GM12801 (cell line): ENCODE results near the gene PDGFB.

Source experiments
- CTCF ChIP-seq: IDR thresholded peaks from one replicate; pipeline ENCODE4 v1.5.1; 2011; ENCODE audit warnings: control low read depth; ENCODE audit not compliant: insufficient read length; ENCODE audit errors: extremely low read depth

Gene PDGFB

DNA sequence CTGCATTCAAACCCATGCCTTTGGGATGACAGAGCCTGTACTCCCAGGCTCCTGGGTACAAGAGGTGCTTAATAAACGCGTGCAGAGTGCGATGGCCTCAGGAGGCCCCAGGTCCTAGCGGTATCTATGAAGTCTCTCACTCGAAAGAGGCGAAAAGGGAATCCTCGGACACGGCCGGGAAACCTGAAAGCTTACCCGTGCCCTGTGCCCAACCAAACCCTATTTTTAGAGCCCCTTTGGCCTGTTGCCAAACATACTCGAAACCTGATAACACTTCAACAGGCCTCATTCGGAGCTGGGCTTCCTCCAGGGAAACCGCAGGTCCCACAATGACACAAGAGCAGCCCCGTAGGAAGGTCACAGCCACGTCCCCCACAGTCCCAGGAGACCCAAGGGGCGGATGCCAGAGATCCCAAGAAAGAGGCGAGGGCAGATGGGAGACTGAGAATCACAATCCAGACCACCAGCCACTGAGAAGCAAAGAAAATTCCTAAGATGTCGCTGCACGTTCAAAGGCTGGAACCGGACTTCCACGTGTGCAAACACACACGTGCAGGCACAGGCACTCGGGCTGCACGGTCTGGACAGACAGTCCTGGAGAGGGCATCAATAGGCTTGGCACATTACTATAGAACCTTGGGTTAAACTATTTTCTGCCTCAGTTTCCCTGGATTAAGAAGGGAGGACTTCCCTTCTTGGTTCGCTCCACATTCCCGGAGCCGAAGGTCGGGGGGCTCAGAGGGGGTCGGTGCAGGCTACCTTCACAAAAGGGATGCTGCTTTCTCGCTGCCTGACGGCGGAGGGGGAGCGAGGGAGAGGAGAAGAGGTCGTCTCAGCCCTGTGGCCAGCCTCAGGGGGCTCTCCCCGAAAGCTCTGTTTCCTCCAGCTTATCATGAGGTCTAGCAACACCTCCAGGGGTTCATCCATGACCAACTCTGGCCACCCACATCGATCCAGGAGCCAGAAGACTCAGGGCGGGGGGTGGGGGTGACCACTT is 8.2 kb downstream of the PDGFB start:
- no peak for TF ChIP-seq CTCF

GRCh38 chr22:39234867-39235687 is 9.7 kb downstream of the PDGFB start:
- TF ChIP-seq CTCF, result no peak

DNA sequence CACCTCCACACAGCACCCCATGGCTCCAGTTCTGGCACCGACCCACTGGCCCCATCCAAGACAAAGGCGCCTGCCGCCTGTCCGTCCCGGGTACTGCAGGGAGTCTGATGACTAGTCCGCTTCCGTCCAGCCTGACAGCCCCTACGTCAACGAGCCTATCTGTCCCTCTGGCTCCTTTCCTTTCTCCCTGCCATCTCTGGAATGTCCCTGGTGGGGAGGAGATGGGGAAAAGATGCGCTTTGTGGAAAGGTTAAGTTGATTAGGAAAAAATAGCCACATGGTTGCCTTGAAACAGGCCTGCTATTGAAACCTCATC is 10.4 kb downstream of the PDGFB start:
- TF ChIP-seq CTCF, result no peak

- no peak for TF ChIP-seq CTCF
Measured at GRCh38 chr22:39233710-39234471, 10.9 kb downstream of the PDGFB start.

GRCh38 chr22:39232806-39233709 is 11.7 kb downstream of the PDGFB start:
- TF ChIP-seq CTCF, result no peak

DNA sequence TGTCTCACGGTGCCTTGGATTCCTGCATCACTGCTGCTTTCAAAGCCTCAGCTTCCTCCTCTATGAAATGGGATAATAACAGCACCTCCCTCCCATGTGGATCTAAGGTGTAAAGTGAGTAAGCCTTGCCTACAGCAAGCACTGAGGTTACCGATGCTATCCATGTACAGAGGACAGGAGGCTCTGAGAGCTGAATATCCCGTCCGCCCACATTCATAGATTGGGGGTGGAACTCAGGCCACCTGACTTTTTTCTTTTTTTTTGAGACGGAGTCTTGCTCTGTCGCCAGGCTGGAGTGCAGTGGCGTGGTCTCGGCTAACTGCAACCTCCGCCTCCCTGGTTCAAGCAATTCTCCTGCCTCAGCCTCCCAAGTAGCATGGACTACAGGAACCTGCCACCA is 12.5 kb downstream of the PDGFB start:
- no peak for TF ChIP-seq CTCF
